Right atrium auricular region (tissue), 2 donors: Measurements from ENCODE around the gene WDR93. TPM values are rescaled to one million over a fixed set of nuclear protein-coding genes. Genes with fewer than 3 reads are reported as not detected.

ENCODE experiments used
- DNase-seq: peaks from one replicate; pipeline ENCODE4 v3.0.0-alpha.2; 2019; ENCODE audit warnings: low spot score
- H3K27ac ChIP-seq, 2 donors: fragments of 200-600 bp; sonication (generic); 1 replicate in 1 of 2; 2 replicates in 1 of 2; pipeline ENCODE4 v1.5.1; 2016 to 2019
- H3K27me3 ChIP-seq, 2 donors: fragments of 200-600 bp; sonication (generic); one replicate each; pipeline versions ENCODE4 v1.5.1 to v1.6.0; 2017 to 2019
- H3K36me3 ChIP-seq: fragments of 200-600 bp; sonication (generic); one replicate; pipeline ENCODE4 v1.5.1; 2016
- H3K4me1 ChIP-seq, 2 donors: fragments of 200-600 bp; sonication (generic); one replicate each; pipeline versions ENCODE4 v1.5.1 to v1.6.0; 2017 to 2019
- H3K4me3 ChIP-seq, 2 donors: fragments of 200-600 bp; sonication (generic); 1 replicate in 1 of 2; 2 replicates in 1 of 2; pipeline ENCODE4 v1.5.1; 2017 to 2019; ENCODE audit warnings: mild to moderate bottlenecking in 1 of 2, moderate library complexity in 1 of 2
- H3K9me3 ChIP-seq, 2 donors: fragments of 200-600 bp; sonication (generic); one replicate each; pipeline ENCODE4 v1.5.1; 2019
- total RNA-seq, 2 donors: library from RNA; depleted of rRNA; stranded (reverse); fragments of >200 nt; gene quantifications; one replicate each; pipeline ENCODE4 v1.1.0, GENCODE V29; 2016
- TF ChIP-seq, protein P1 (sequence below), 2 donors: fragments of 200-600 bp; sonication (generic); IDR thresholded peaks; one replicate each; pipeline ENCODE4 v1.5.1; 2019; ENCODE audit warnings: antibody characterized with exemption in 2 of 2

The WDR93 gene
- total RNA-seq, 2 donors from 2014 or later: 0.20 TPM; not detected in 1

DNA sequence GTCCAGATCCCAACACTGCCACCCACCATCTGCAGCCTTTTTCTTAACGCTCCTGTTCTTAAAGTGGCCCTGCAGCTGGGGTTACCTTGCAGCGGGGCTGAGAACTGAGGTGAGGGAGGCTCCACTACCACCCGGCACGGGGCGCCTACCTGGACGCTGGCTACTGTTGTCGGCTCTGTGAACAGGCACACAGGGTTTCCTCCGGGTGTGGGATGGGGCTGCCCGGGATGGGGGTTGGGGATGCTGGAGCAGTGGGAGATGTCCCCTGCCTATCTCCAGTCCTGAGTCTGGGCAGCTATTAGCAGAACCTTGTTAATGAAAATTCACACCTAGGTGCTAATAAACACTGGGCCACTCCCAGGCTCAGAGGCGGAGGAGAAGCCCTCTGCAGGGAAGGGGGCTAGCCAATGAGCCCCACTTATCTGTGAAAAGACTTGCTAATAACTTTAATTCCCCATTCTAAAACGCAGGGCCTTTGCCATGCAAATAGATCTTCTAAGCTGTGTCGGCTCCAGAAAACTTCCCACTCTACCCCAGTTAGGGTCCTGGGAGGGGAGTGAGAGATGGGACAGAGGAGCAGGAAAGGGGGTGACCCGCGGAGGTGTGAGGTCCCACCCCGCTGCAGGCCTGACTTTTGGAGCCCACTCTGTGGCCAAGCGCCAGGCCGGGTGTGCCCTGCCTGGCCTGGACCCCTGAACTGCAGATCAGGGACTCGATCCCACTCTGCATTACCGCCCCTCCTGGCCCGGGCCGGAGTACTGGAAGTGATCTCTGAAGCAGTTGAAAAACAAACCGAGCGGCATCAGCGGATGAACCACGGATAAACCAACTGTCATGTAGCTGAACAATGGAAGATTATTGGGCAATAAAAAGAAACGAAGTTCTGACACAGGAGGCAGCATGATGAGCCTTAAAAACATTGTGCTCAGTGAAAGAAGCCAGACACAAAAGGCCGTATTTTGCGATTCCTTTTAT, 57.4 kb downstream of the WDR93 start:
- Histone ChIP-seq H3K9me3 (no peaks in the 10 kb centered on the region), H3K36me3 (no peaks in the 10 kb centered on the region), H3K4me3 (no peak overlapping the region), H3K4me1 (peaks cover 0 to 14% of the 10 kb centered on the region in 2 donors), H3K27ac (no peak overlapping the region), H3K27me3 (no peaks in the 10 kb centered on the region)
- TF ChIP-seq, protein P1, sequence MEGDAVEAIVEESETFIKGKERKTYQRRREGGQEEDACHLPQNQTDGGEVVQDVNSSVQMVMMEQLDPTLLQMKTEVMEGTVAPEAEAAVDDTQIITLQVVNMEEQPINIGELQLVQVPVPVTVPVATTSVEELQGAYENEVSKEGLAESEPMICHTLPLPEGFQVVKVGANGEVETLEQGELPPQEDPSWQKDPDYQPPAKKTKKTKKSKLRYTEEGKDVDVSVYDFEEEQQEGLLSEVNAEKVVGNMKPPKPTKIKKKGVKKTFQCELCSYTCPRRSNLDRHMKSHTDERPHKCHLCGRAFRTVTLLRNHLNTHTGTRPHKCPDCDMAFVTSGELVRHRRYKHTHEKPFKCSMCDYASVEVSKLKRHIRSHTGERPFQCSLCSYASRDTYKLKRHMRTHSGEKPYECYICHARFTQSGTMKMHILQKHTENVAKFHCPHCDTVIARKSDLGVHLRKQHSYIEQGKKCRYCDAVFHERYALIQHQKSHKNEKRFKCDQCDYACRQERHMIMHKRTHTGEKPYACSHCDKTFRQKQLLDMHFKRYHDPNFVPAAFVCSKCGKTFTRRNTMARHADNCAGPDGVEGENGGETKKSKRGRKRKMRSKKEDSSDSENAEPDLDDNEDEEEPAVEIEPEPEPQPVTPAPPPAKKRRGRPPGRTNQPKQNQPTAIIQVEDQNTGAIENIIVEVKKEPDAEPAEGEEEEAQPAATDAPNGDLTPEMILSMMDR (IDR thresholded peaks at IDR 0.05): no peak
- DNase-seq: no peak

DNA sequence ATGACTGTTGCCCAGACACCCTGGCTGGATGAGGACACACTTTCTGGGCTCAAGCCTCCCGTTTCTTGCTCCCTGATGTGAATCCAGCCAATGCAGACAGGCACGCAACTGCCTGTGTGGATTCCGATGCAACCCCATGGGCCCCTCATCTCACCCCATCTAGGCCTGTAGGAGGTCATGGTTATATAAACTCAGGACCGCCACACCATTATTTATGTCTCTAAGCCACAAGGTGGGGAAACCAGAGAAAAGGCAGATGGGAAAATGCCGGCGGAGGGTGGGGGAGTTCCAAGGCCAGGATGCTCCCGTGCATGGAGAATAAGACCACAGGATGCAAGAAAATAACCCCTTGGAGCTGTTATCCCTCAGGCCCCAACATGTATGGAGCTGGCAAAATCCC, 58.4 kb downstream of the WDR93 start:
- Histone ChIP-seq H3K27me3 (no peaks in the 10 kb centered on the region), H3K27ac (no peak overlapping the region), H3K9me3 (no peaks in the 10 kb centered on the region), H3K36me3 (no peaks in the 10 kb centered on the region), H3K4me1 (peaks cover 0 to 14% of the 10 kb centered on the region in 2 donors), H3K4me3 (no peak overlapping the region)
- TF ChIP-seq, protein P1 (IDR thresholded peaks at IDR 0.05): no peak
- no peak for DNase-seq

DNA sequence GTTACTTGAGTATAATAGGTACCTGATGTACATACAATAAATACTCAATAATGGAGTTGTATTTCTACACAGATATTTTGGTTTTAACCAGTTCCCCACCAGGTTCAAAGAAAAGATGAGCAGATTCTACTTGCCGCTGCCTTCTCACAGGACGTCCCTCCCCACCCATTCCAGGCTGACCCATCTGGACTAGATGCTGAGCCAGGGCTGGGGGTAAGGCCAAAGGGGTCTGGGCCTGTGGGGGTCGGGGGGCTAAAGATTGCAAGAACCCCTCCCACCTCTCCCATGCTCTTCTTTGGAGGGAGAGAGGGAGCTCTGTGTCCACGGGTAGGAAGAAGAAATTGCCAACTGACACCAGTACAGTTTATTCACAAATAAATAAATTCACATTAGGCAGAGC, 58.9 kb downstream of the WDR93 start:
- Histone ChIP-seq H3K4me1 (peaks cover 0 to 14% of the 10 kb centered on the region in 2 donors), H3K9me3 (no peaks in the 10 kb centered on the region), H3K36me3 (no peaks in the 10 kb centered on the region), H3K27ac (no peak overlapping the region), H3K27me3 (no peaks in the 10 kb centered on the region), H3K4me3 (peak overlapping the region in 1 of 2 donors; percentile 65)
- DNase-seq: no peak
- TF ChIP-seq, protein P1 (IDR thresholded peaks at IDR 0.05): no peak

DNA sequence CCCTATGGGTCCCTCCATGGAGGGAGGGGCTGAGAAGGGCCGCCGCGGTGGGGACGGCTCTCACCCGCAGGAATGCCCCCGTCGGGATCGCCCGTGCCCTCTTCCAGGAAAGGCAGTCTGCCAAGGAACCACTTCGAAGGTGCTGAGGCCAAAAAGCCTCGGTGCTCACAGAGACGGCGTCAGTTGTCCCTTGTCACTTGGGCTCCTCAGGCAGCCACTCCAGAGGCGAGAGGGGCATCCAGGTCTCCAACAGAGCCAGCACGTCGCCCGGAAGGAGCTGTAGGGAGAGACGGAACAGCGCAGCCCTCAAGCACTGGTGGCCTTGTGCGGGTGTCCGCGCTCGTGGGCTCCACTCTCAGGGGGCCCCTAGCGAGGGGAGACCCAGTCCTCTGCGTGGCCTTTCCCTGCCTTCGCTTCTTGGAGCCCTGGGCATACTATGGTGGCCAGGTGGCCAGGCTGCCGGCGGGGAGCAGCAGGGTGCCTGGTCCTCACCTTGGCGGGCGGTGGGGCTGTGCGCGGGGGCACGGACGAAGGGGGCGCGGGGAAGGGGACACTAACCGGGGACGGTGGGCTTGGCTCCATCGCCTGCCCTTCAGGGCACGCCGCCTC, 59.4 kb downstream of the WDR93 start:
- H3K27ac ChIP-seq: peak overlapping the region; percentile 49 to 65
- H3K36me3 ChIP-seq: no peaks in the 10 kb centered on the region
- H3K27me3 ChIP-seq: no peaks in the 10 kb centered on the region
- DNase-seq: no peak
- H3K9me3 ChIP-seq: no peaks in the 10 kb centered on the region
- TF ChIP-seq, protein P1 (IDR thresholded peaks at IDR 0.05): no peak
- H3K4me1 ChIP-seq: peaks cover 0 to 14% of the 10 kb centered on the region in 2 donors
- H3K4me3 ChIP-seq: peak overlapping the region; percentile 49 to 65

DNA sequence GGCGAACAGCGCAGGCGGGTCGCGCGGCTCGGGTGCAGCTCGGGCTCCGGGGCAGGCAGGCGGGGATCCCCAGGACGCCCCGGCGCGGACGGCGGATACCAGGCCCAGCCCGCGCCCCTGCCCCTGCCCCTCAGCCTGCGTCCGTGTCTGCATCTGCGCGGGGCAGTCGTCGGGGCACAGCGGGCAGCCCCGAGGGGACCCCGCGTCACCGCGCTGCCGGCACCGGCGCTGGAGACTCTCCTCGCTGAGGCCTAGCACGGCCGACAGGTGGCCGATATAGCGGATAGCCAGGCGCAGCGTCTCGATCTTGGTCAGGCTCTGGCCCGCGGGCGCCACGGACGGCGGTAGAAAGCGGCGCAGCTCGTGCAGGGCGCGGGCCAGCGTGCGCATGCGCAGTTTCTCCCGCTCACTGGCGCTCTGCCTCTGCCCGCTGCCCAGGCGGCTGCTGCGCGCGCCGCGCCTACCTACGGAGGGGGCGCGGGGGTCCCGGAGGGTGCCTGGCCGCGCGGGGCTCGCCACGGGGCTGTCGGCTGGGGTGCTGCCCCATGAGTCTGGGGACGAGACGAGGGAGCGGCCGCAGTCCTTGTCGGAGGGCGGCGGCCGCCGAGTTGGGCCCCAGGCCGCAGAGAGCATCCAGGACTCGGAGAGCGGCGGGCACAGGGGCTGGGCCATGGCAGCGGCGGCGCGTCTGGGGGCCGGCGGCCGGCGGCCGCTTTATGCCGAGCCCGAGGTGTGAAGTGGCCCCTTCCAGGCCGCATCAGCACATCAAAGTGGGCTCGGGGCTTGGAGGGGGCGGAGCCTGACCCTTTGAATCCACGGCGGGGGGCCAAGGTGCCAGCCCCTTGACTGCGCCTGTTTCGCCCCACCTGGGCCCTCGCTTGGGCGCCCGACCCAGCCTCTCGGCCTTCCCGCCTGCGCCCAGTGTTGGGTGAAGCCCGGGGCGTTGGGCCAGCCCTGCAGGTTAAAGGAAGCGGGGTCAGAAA, 60.2 kb downstream of the WDR93 start, which contains the start of gene MESP1:
MESP1 (minus strand) TSS at position 690 of the 983 bp plus-strand sequence; CDS start at position 672, 18 bp downstream.
- no peaks in the 10 kb centered on the region for H3K27me3 ChIP-seq
- H3K4me1 ChIP-seq: peaks cover 0 to 14% of the 10 kb centered on the region in 2 donors
- TF ChIP-seq, protein P1 (IDR thresholded peaks at IDR 0.05): peak; percentile 56 to 78
- peak within 1 kb of the TSS; percentile 49 to 65 for H3K27ac ChIP-seq
- peak within 1 kb of the TSS; percentile 49 to 65 for H3K4me3 ChIP-seq
- peak; percentile 85 for DNase-seq
- H3K9me3 ChIP-seq: no peaks in the 10 kb centered on the region
- H3K36me3 ChIP-seq: no peaks in the 10 kb centered on the region
